ENCODE data around the gene SPON1.

SPON1 gene

DNA sequence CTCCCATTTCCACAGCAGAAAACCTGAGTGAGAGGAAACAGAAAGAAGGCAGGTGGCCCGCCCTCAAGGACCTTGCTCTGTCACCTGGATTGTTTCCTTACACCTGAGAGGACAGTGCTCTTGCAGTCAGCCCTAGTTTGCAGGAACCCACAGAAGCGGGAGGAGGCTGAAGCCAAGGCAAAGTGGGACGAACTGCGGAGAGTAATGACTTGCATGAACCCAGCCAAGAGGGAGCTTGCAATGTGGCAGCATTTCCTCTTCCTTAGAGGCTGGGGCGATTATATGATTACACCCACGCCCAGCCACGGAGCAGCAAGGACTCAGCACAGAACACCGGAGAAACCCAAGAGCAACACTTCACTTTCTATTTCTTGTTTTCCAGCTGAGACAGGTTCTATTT, 102.6 kb downstream of the SPON1 start:
- Histone ChIP-seq H2AFZ (ENCODE audit: low read depth, low read length) (no peak overlapping the region), H3K4me3 (ENCODE audit: low read depth in 1 of 2, low read length in 2 of 2) (no peak overlapping the region), H3K9ac (ENCODE audit: low read depth, low read length) (no peak overlapping the region), H3K36me3 (ENCODE audit: insufficient read depth, low read length) (no peaks in the 10 kb centered on the region), H3K9me3 (ENCODE audit: insufficient read depth, low read length, severe bottlenecking) (no peaks in the 10 kb centered on the region), H4K20me1 (ENCODE audit: insufficient read depth, low read length) (no peaks in the 10 kb centered on the region), H3K79me2 (ENCODE audit: insufficient read depth, low read length) (no peaks in the 10 kb centered on the region), H3K4me1 (ENCODE audit: insufficient read depth, low read length) (no peaks in the 10 kb centered on the region), H3K4me2 (ENCODE audit: insufficient read depth, low read length) (no peak overlapping the region), H3K27me3 (ENCODE audit: insufficient read depth, low read length, poor library complexity) (peaks cover 12% of the 10 kb centered on the region), H3K27ac (ENCODE audit: low read length) (no peak overlapping the region)
- DNase-seq (no peak), ATAC-seq (ENCODE audit: insufficient read depth, low read depth) (no peak)
- TF ChIP-seq EZH2 (IDR thresholded peaks at IDR 0.05; ENCODE audit: borderline replicate concordance, low read depth, low read length, severe bottlenecking): no peak

GRCh38 chr11:14065681-14066080, 103.2 kb downstream of the SPON1 start:
- no peak for ATAC-seq (ENCODE audit: insufficient read depth, low read depth)
- H3K27ac ChIP-seq (ENCODE audit: low read length): no peak overlapping the region

DNA sequence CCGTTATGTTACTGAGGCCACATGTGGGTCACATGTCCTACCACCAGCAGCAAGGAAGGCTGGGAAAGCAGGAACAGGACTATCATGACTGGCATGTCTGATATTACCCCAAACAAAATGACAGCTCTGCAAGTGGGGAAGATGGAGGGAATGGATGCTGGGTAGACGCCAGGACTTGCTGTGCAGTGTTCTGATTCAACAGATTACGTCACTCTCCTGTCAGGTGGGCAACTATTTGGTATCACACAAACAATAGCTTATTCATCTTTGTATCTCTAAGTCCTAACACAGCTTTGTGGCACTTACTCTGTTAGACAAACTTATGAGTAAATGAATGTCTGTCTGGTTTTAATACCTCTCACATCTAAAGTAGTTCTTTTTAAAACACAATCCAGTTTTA, 105.2 kb downstream of the SPON1 start:
- no peak overlapping the region for H2AFZ ChIP-seq (ENCODE audit: low read depth, low read length)
- peaks cover 21% of the 10 kb centered on the region for H3K27me3 ChIP-seq (ENCODE audit: insufficient read depth, low read length, poor library complexity)
- no peaks in the 10 kb centered on the region for H3K36me3 ChIP-seq (ENCODE audit: insufficient read depth, low read length)
- H3K79me2 ChIP-seq (ENCODE audit: insufficient read depth, low read length): no peaks in the 10 kb centered on the region
- no peaks in the 10 kb centered on the region for H3K9me3 ChIP-seq (ENCODE audit: insufficient read depth, low read length, severe bottlenecking)
- no peak overlapping the region for H3K9ac ChIP-seq (ENCODE audit: low read depth, low read length)
- no peak overlapping the region for H3K27ac ChIP-seq (ENCODE audit: low read length)
- H3K4me3 ChIP-seq (ENCODE audit: low read depth in 1 of 2, low read length in 2 of 2): no peak overlapping the region
- TF ChIP-seq EZH2 (IDR thresholded peaks at IDR 0.05; ENCODE audit: borderline replicate concordance, low read depth, low read length, severe bottlenecking): no peak
- TF ChIP-seq, protein P1, sequence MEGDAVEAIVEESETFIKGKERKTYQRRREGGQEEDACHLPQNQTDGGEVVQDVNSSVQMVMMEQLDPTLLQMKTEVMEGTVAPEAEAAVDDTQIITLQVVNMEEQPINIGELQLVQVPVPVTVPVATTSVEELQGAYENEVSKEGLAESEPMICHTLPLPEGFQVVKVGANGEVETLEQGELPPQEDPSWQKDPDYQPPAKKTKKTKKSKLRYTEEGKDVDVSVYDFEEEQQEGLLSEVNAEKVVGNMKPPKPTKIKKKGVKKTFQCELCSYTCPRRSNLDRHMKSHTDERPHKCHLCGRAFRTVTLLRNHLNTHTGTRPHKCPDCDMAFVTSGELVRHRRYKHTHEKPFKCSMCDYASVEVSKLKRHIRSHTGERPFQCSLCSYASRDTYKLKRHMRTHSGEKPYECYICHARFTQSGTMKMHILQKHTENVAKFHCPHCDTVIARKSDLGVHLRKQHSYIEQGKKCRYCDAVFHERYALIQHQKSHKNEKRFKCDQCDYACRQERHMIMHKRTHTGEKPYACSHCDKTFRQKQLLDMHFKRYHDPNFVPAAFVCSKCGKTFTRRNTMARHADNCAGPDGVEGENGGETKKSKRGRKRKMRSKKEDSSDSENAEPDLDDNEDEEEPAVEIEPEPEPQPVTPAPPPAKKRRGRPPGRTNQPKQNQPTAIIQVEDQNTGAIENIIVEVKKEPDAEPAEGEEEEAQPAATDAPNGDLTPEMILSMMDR (IDR thresholded peaks at IDR 0.05; ENCODE audit: borderline replicate concordance, extremely low read depth, low read length, poor library complexity, severe bottlenecking): no peak
- no peak for DNase-seq
- H4K20me1 ChIP-seq (ENCODE audit: insufficient read depth, low read length): no peaks in the 10 kb centered on the region
- no peak for ATAC-seq (ENCODE audit: insufficient read depth, low read depth)
- no peaks in the 10 kb centered on the region for H3K4me1 ChIP-seq (ENCODE audit: insufficient read depth, low read length)
- no peak overlapping the region for H3K4me2 ChIP-seq (ENCODE audit: insufficient read depth, low read length)

More at GRCh38 chr11:14065681-14066080, 103.2 kb downstream of the SPON1 start:
- peaks cover 16% of the 10 kb centered on the region for H3K27me3 ChIP-seq (ENCODE audit: insufficient read depth, low read length, poor library complexity)
- H3K9me3 ChIP-seq (ENCODE audit: insufficient read depth, low read length, severe bottlenecking): no peaks in the 10 kb centered on the region
- TF ChIP-seq, protein P1 (IDR thresholded peaks at IDR 0.05; ENCODE audit: borderline replicate concordance, extremely low read depth, low read length, poor library complexity, severe bottlenecking): no peak
- TF ChIP-seq EZH2 (IDR thresholded peaks at IDR 0.05; ENCODE audit: borderline replicate concordance, low read depth, low read length, severe bottlenecking): no peak
- H3K36me3 ChIP-seq (ENCODE audit: insufficient read depth, low read length): no peaks in the 10 kb centered on the region
- no peak overlapping the region for H2AFZ ChIP-seq (ENCODE audit: low read depth, low read length)
- H4K20me1 ChIP-seq (ENCODE audit: insufficient read depth, low read length): no peaks in the 10 kb centered on the region
- H3K79me2 ChIP-seq (ENCODE audit: insufficient read depth, low read length): no peaks in the 10 kb centered on the region
- no peak overlapping the region for H3K9ac ChIP-seq (ENCODE audit: low read depth, low read length)
- no peak overlapping the region for H3K4me2 ChIP-seq (ENCODE audit: insufficient read depth, low read length)
- no peak for DNase-seq
- no peaks in the 10 kb centered on the region for H3K4me1 ChIP-seq (ENCODE audit: insufficient read depth, low read length)
- no peak overlapping the region for H3K4me3 ChIP-seq (ENCODE audit: low read depth in 1 of 2, low read length in 2 of 2)

DNA sequence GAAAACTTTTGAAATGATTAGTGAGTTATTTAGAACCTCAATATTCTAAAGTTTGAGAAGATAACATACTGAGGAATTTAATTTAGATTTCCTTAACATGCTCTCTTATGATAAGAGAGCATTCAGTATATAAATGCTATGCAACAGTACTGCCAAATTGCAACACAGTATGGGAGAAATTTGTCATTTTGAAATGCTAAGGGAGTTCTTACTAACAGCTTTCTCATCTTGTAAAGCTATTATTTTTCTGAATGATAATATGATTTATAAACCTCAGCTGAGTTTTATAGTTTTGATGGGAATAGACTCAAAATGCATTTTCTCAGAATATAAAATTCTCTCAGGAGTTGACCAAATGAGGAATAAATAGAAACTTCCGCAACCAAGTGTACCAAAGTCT, 108.4 kb downstream of the SPON1 start:
- TF ChIP-seq, protein P1 (IDR thresholded peaks at IDR 0.05; ENCODE audit: borderline replicate concordance, extremely low read depth, low read length, poor library complexity, severe bottlenecking): no peak
- no peak for TF ChIP-seq EZH2 (IDR thresholded peaks at IDR 0.05; ENCODE audit: borderline replicate concordance, low read depth, low read length, severe bottlenecking)
- H3K4me2 ChIP-seq (ENCODE audit: insufficient read depth, low read length): no peak overlapping the region
- H3K4me1 ChIP-seq (ENCODE audit: insufficient read depth, low read length): no peaks in the 10 kb centered on the region
- no peak overlapping the region for H3K9ac ChIP-seq (ENCODE audit: low read depth, low read length)
- no peaks in the 10 kb centered on the region for H3K36me3 ChIP-seq (ENCODE audit: insufficient read depth, low read length)
- H3K27ac ChIP-seq (ENCODE audit: low read length): no peak overlapping the region
- no peaks in the 10 kb centered on the region for H3K9me3 ChIP-seq (ENCODE audit: insufficient read depth, low read length, severe bottlenecking)
- H4K20me1 ChIP-seq (ENCODE audit: insufficient read depth, low read length): no peaks in the 10 kb centered on the region
- H3K79me2 ChIP-seq (ENCODE audit: insufficient read depth, low read length): no peaks in the 10 kb centered on the region
- H3K27me3 ChIP-seq (ENCODE audit: insufficient read depth, low read length, poor library complexity): peaks cover 30% of the 10 kb centered on the region
- ATAC-seq (ENCODE audit: insufficient read depth, low read depth): no peak
- H3K4me3 ChIP-seq (ENCODE audit: low read depth in 1 of 2, low read length in 2 of 2): no peak overlapping the region
- H2AFZ ChIP-seq (ENCODE audit: low read depth, low read length): no peak overlapping the region
- DNase-seq: no peak
